Gastroesophageal sphincter (tissue), 4 donors: Measurements from ENCODE around the gene RPL38. TPM values are rescaled to one million over a fixed set of nuclear protein-coding genes. Genes with fewer than 3 reads are reported as not detected.

Experiments used
- ATAC-seq: fragments of 150-250 bp; one replicate; pipeline ENCODE4 v1.9.1; 2016; ENCODE audit warnings: mild to moderate bottlenecking, moderate library complexity
- H3K27ac ChIP-seq, 4 donors: fragments of 200-600 bp; sonication (generic) in 3 of 4; 1 replicate in 3 of 4; 2 replicates in 1 of 4; pipeline ENCODE4 v1.5.1; 2016 to 2019
- H3K27me3 ChIP-seq: fragments of 200-600 bp; sonication (generic); one replicate; pipeline ENCODE4 v1.5.1; 2019
- H3K36me3 ChIP-seq, 2 donors: fragments of 200-600 bp; sonication (generic); one replicate each; pipeline ENCODE4 v1.5.1; 2019; ENCODE audit warnings: control low read depth in 1 of 2
- H3K4me1 ChIP-seq, 3 donors: fragments of 200-600 bp; sonication (generic); 1 replicate in 2 of 3; 2 replicates in 1 of 3; pipeline ENCODE4 v1.5.1; 2016 to 2019; ENCODE audit warnings: control low read depth in 2 of 3
- H3K4me3 ChIP-seq, 2 donors: fragments of 200-600 bp; sonication (generic); one replicate each; pipeline ENCODE4 v1.5.1; 2019; ENCODE audit warnings: mild to moderate bottlenecking in 1 of 2, moderate library complexity in 1 of 2
- H3K9me3 ChIP-seq, 3 donors: fragments of 200-600 bp; sonication (generic); one replicate each; pipeline ENCODE4 v1.5.1; 2017 to 2019; ENCODE audit warnings: control low read depth in 2 of 3
- CTCF ChIP-seq, 4 experiments: fragments of 200-600 bp in 2 of 4; fragments of 450-650 bp in 2 of 4; sonication (generic) in 1 of 4; IDR thresholded peaks; one replicate each; pipeline ENCODE4 v1.5.1; 2017 to 2019; ENCODE audit warnings: antibody characterized with exemption in 4 of 4, mild to moderate bottlenecking in 2 of 4, moderate library complexity in 2 of 4
- EP300 ChIP-seq: sonication (generic); formaldehyde crosslinking; IDR thresholded peaks from one replicate; pipeline ENCODE4 v1.6.1; 2017; ENCODE audit warnings: antibody characterized with exemption, mild to moderate bottlenecking
- POLR2A ChIP-seq, 2 donors: fragments of 450-650 bp; IDR thresholded peaks; one replicate each; pipeline ENCODE4 v1.6.1; 2017; ENCODE audit warnings: antibody characterized with exemption in 2 of 2, mild to moderate bottlenecking in 2 of 2, moderate library complexity in 1 of 2
- POLR2AphosphoS5 ChIP-seq: sonication (generic); formaldehyde crosslinking; IDR thresholded peaks from one replicate; pipeline ENCODE4 v1.6.1; 2017; ENCODE audit warnings: antibody characterized with exemption
- WGBS, 2 donors: methylation state at CpG; one replicate each; pipeline ENCODE4 v1.1.5; 2018; ENCODE audit warnings: low coverage in 1 of 2; 5-methylcytosine and 5-hydroxymethylcytosine counted together
- total RNA-seq, 4 donors: library from RNA; depleted of rRNA; stranded (reverse); fragments of >200 nt; gene quantifications; one replicate each; pipeline ENCODE4 v1.1.0, GENCODE V29; 2016

RPL38 gene
- total RNA-seq = 100 to 1,000 TPM; 407 to 628 (median 526) TPM

- TF ChIP-seq EP300 (no peak), POLR2A (IDR thresholded peaks at IDR 0.05) (peak; percentile 72), POLR2AphosphoS5 (peak; percentile 98), CTCF (IDR thresholded peaks at IDR 0.05) (peak; percentile 87 to 97 (median 96))
- peaks cover 0 to 60% (median 19%) of the 10 kb centered on the region in 3 donors for H3K4me1 ChIP-seq
Observed at GRCh38 chr17:74203439-74204240, at the start of gene RPL38. Gene RPL38, plus strand, starts transcription at chr17:74203678. Its CDS starts 278 bp downstream, at chr17:74203956.

GRCh38 chr17:74153821-74154430 lies 49.6 kb upstream of the RPL38 start:
- Histone ChIP-seq H3K9me3 (peaks cover 0 to 13% (median 0%) of the 10 kb centered on the region in 3 donors), H3K4me1 (no peaks in the 10 kb centered on the region), H3K4me3 (no peak overlapping the region), H3K27me3 (peaks cover 46% of the 10 kb centered on the region), H3K36me3 (no peaks in the 10 kb centered on the region), H3K27ac (no peak overlapping the region)
- TF ChIP-seq POLR2A (IDR thresholded peaks at IDR 0.05) (no peak), POLR2AphosphoS5 (no peak), CTCF (IDR thresholded peaks at IDR 0.05) (no peak), EP300 (no peak)
- no peak for ATAC-seq
- 52 to 60% methylated on average over 3 to 5 of the region's 11 CpGs for WGBS, 2 donors

More at GRCh38 chr17:74203439-74204240, at the start of gene RPL38:
- Histone ChIP-seq H3K27ac (peak within 1 kb of the TSS; percentile 45 to 90 (median 88)), H3K36me3 (peaks cover 0 to 42% of the 10 kb centered on the region in 2 donors), H3K27me3 (peaks cover 44% of the 10 kb centered on the region), H3K4me3 (peak within 1 kb of the TSS; percentile 89 to 93), H3K9me3 (no peaks in the 10 kb centered on the region)
- 0% methylated on average over 9 to 10 of the region's 53 CpGs for WGBS, 2 donors
- peak; percentile 88 for ATAC-seq

GRCh38 chr17:74156878-74157277 lies 46.6 kb upstream of the RPL38 start:
- peaks cover 0 to 17% (median 0%) of the 10 kb centered on the region in 3 donors for H3K9me3 ChIP-seq

GRCh38 chr17:74157366-74157765 lies 46.1 kb upstream of the RPL38 start:
- H3K27ac ChIP-seq = no peak overlapping the region
- peaks cover 46% of the 10 kb centered on the region for H3K27me3 ChIP-seq
- H3K9me3 ChIP-seq = peaks cover 0 to 17% (median 0%) of the 10 kb centered on the region in 3 donors
- no peaks in the 10 kb centered on the region for H3K4me1 ChIP-seq
- no peak for TF ChIP-seq EP300
- TF ChIP-seq CTCF (IDR thresholded peaks at IDR 0.05) = no peak
- TF ChIP-seq POLR2AphosphoS5 = no peak
- no peak for TF ChIP-seq POLR2A (IDR thresholded peaks at IDR 0.05)
- 87 to 88% methylated on average over 4 to 6 of the region's 9 CpGs for WGBS, 2 donors
- H3K36me3 ChIP-seq = no peaks in the 10 kb centered on the region
- H3K4me3 ChIP-seq = no peak overlapping the region
- no peak for ATAC-seq

More at GRCh38 chr17:74156878-74157277, 46.6 kb upstream of the RPL38 start:
- TF ChIP-seq CTCF (IDR thresholded peaks at IDR 0.05) = no peak
- TF ChIP-seq POLR2A (IDR thresholded peaks at IDR 0.05) = no peak
- WGBS, 2 donors = 81 to 82% methylated on average over 5 of the region's 6 CpGs
- Histone ChIP-seq H3K4me3 (no peak overlapping the region), H3K27me3 (peaks cover 43% of the 10 kb centered on the region), H3K27ac (no peak overlapping the region), H3K4me1 (no peaks in the 10 kb centered on the region), H3K36me3 (no peaks in the 10 kb centered on the region)
- no peak for ATAC-seq
